ENCODE measurements around the gene SMIM32. TPM values are rescaled to one million over a fixed set of nuclear protein-coding genes. Genes with fewer than 3 reads are reported as not detected.

The SMIM32 gene
- total and polyA plus RNA-seq, 2 of the 13 experiments (the other 11 are each of a cell fraction or from before 2014, with no cell fraction given): 0.15 to 0.20 TPM

GRCh38 chr5:136210259-136210658 is 17.3 kb upstream of the SMIM32 start:
- Histone ChIP-seq H3K27ac (ENCODE audit: extremely low read length, insufficient read depth, low read length) (no peak overlapping the region), H3K4me1 (ENCODE audit: insufficient read depth, low read length) (no peaks in the 10 kb centered on the region), H3K9ac (ENCODE audit: insufficient read depth, low read depth, low read length) (no peak overlapping the region), H3K79me2 (ENCODE audit: insufficient read depth, low read length) (no peaks in the 10 kb centered on the region), H4K20me1 (ENCODE audit: insufficient read depth, low read length) (no peaks in the 10 kb centered on the region), H3K4me3 (replicated peaks in 1 of 3; ENCODE audit: insufficient read depth in 1 of 3, low read depth in 2 of 3, low read length in 3 of 3) (no peak overlapping the region), H3K4me2 (ENCODE audit: low read depth, low read length) (no peak overlapping the region), H2AFZ (ENCODE audit: low read length) (no peak overlapping the region), H3K36me3 (replicated peaks in 1 of 2; ENCODE audit: control insufficient read depth in 1 of 2, insufficient read depth in 2 of 2, low read length in 2 of 2) (no peaks in the 10 kb centered on the region), H3K27me3 (ENCODE audit: control insufficient read depth in 1 of 2, insufficient read depth in 2 of 2, low read length in 2 of 2) (peaks cover 0 to 47% of the 10 kb centered on the region in 2 experiments; a peak in 3 of 5 replicates), H3K9me3 (ENCODE audit: low read length) (no peaks in the 10 kb centered on the region)
- ATAC-seq (no peak), FAIRE-seq (no peak), DNase-seq (ENCODE audit: low spot score) (no peak)
- CTCF ChIA-PET (ENCODE audit: low intra/inter-chr PET ratio, low total read pairs): no interaction called here
- BruUV-seq (replicated peaks): no TSS peak
- in situ Hi-C loops (cut with HindIII; ENCODE audit: extremely low pct_ligation_motif_present, low pct_unique_long_range_greater_than_20kb) (loop anchor here (5.0 kb wide), 1 partner anchor 323 kb away; no protein-coding TSS in a partner anchor), intact Hi-C loops (cut with micrococcal nuclease; ENCODE audit: unreplicated experiment) (no loop called here)
- TF ChIP-seq THRA (CRISPR knock-in tag; IDR thresholded peaks at IDR 0.05; ENCODE audit: borderline replicate concordance): no peak
- TF ChIP-seq NCOA2 (CRISPR knock-in tag; IDR thresholded peaks at IDR 0.05): no peak
- no peak for TF ChIP-seq TRIM24 (CRISPR knock-in tag; IDR thresholded peaks at IDR 0.05)
- no peak for TF ChIP-seq TOPORS (CRISPR knock-in tag; IDR thresholded peaks at IDR 0.05)
- no peak for TF ChIP-seq ZFP1 (CRISPR knock-in tag; IDR thresholded peaks at IDR 0.05)
- TF ChIP-seq ZFP36 (IDR thresholded peaks at IDR 0.05; ENCODE audit: borderline replicate concordance, low read depth, low read length, partially characterized antibody): no peak
- no peak for TF ChIP-seq NFKBIZ (CRISPR knock-in tag; IDR thresholded peaks at IDR 0.05)
- TF ChIP-seq CEBPB (IDR thresholded peaks at IDR 0.05; ENCODE audit: borderline replicate concordance, low read depth, low read length): no peak
- TF ChIP-seq ZNF709 (CRISPR knock-in tag; IDR thresholded peaks at IDR 0.05): no peak
- no peak for TF ChIP-seq E2F2 (CRISPR knock-in tag; IDR thresholded peaks at IDR 0.05; ENCODE audit: borderline replicate concordance)
- no peak for TF ChIP-seq HES4 (CRISPR knock-in tag; IDR thresholded peaks at IDR 0.05; ENCODE audit: borderline replicate concordance)
- no peak for TF ChIP-seq ZFP90 (CRISPR knock-in tag; IDR thresholded peaks at IDR 0.05; ENCODE audit: borderline replicate concordance)
- no peak for TF ChIP-seq SRY (CRISPR knock-in tag; IDR thresholded peaks at IDR 0.05)
- no peak for TF ChIP-seq EED (CRISPR knock-in tag; IDR thresholded peaks at IDR 0.05)
- no peak for TF ChIP-seq CREB1 (IDR thresholded peaks at IDR 0.05)
- TF ChIP-seq CREB1 (CRISPR knock-in tag; IDR thresholded peaks at IDR 0.05): no peak
- no peak for TF ChIP-seq TBP (CRISPR knock-in tag; IDR thresholded peaks at IDR 0.05)
- TF ChIP-seq RARA (CRISPR knock-in tag; IDR thresholded peaks at IDR 0.05): no peak
- TF ChIP-seq SP140L (CRISPR knock-in tag; IDR thresholded peaks at IDR 0.05; ENCODE audit: borderline replicate concordance): no peak
- TF ChIP-seq ATF3 (CRISPR knock-in tag; IDR thresholded peaks at IDR 0.05): no peak
- 33% methylated on average over 2 of the region's 4 CpGs for WGBS (ENCODE audit: low lambda C conversion rate)
- POLR2A ChIA-PET: no interaction called here
